Choroid plexus epithelial cell (primary cell): ENCODE data around the gene TUBD1.
"Not testable (repeated sequence)": the region's sequence is repeated elsewhere in the genome, so short reads cannot be mapped to it uniquely, and the experiment has no call there.

Source experiments
- DNase-seq: peaks from one replicate; pipeline ENCODE4 v3.0.0-alpha.2; 2010; ENCODE audit warnings: low read depth
- H3K4me3 ChIP-seq: 2 replicates; pipeline ENCODE4 v1.5.1; 2011; ENCODE audit warnings: low read depth, mild to moderate bottlenecking, control low read depth, low read length, moderate library complexity
- CTCF ChIP-seq: conservative IDR thresholded peaks from 2 replicates; pipeline ENCODE4 v1.5.1; 2011; ENCODE audit warnings: low read depth, mild to moderate bottlenecking, control low read depth, inconsistent platforms, low read length, moderate library complexity

TUBD1 gene

GRCh38 chr17:59858167-59858816 is 34.5 kb downstream of the TUBD1 start:
- no peak overlapping the region for H3K4me3 ChIP-seq
- no peak for DNase-seq
- TF ChIP-seq CTCF, result no peak

- no peak for DNase-seq
- no peak for TF ChIP-seq CTCF
- H3K4me3 ChIP-seq, result no peak overlapping the region
Observed at GRCh38 chr17:59856859-59857794, 35.6 kb downstream of the TUBD1 start.

GRCh38 chr17:59853919-59854729 is 38.6 kb downstream of the TUBD1 start:
- DNase-seq, H3K4me3 ChIP-seq: not testable (repeated sequence)

- peak; percentile 94 for DNase-seq
- TF ChIP-seq CTCF, result peak; percentile 77
- no peak overlapping the region for H3K4me3 ChIP-seq
Observed at GRCh38 chr17:59853168-59853918, 39.4 kb downstream of the TUBD1 start.

GRCh38 chr17:59852847-59853167 is 39.9 kb downstream of the TUBD1 start:
- not testable (repeated sequence) for DNase-seq, H3K4me3 ChIP-seq

GRCh38 chr17:59851439-59852375 is 41.0 kb downstream of the TUBD1 start:
- H3K4me3 ChIP-seq, result no peak overlapping the region
- peak; percentile 94 for DNase-seq
- no peak for TF ChIP-seq CTCF

GRCh38 chr17:59850311-59850710 is 42.4 kb downstream of the TUBD1 start:
- not testable (repeated sequence) for H3K4me3 ChIP-seq, DNase-seq
